BLaER1 (cell line): ENCODE data around the gene MLST8.
"Not testable (repeated sequence)": the region's sequence is repeated elsewhere in the genome, so short reads cannot be mapped to it uniquely, and the experiment has no call there.

ENCODE experiments used
- H3K27ac ChIP-seq: shearing (Covaris generic); formaldehyde crosslinking; 2 replicates; pipeline ENCODE4 v1.8.1; 2022
- H3K27me3 ChIP-seq: shearing (Covaris generic); formaldehyde crosslinking; 2 replicates; pipeline ENCODE4 v1.8.1; 2022
- H3K36me3 ChIP-seq: shearing (Covaris generic); formaldehyde crosslinking; 2 replicates; pipeline ENCODE4 v1.8.1; 2022
- H3K4me1 ChIP-seq: shearing (Covaris generic); formaldehyde crosslinking; 2 replicates; pipeline ENCODE4 v1.8.1; 2022
- H3K4me2 ChIP-seq: shearing (Covaris generic); formaldehyde crosslinking; 2 replicates; pipeline ENCODE4 v1.8.1; 2022
- H3K4me3 ChIP-seq: shearing (Covaris generic); formaldehyde crosslinking; 2 replicates; pipeline ENCODE4 v1.8.1; 2022
- H3K9ac ChIP-seq: shearing (Covaris generic); formaldehyde crosslinking; 2 replicates; pipeline ENCODE4 v1.8.1; 2022
- H3K9me3 ChIP-seq: shearing (Covaris generic); formaldehyde crosslinking; 2 replicates; pipeline ENCODE4 v1.8.1; 2022
- H4K20me1 ChIP-seq: shearing (Covaris generic); formaldehyde crosslinking; 2 replicates; pipeline ENCODE4 v1.8.1; 2022
- Cebpa-rat ChIP-seq: shearing (Covaris generic); IDR thresholded peaks from 2 replicates; pipeline ENCODE4 v1.8.1; 2022

MLST8 gene

DNA sequence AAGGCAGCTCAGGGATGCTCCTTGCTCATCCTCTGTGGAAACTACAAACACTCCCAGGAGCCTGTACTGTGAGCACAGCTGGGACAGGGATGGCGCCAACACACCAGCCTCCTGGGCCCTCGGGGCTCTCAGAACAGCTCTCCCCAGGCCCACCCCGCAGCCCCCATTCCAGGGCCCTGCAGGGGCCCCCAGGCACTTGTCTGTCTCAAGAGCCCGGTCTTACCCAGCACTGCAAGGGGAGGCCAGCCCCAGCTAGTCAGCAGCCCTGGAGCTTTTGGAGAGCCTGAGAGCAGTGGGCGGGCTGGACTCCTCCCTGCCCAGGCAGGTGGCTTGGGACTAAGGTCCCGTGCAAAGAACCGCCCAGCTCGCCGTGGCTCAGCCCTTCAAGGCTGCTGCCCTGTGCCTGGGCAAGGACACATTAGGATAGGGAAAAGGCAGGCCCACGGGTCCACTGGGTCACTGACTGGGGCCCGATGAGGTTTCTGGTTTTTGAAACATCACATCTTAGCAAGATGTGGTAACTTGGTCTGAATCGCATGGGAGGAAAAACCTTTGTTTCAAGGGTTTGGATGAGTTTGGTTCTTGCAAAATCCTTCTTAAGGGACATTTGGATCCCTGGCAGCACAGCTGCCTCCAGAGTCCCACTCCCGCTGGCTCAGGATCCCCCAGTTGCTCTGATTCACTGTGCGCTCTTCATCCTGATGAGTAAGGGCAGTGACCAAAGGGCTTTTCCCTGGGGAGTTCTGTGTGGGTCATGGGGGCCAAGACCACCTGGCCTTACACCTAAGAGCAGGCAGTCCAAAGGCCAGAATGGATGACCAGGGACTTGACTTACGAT, 33.8 kb downstream of the MLST8 start:
- no peak for TF ChIP-seq Cebpa-rat
- H3K9ac ChIP-seq = no peak overlapping the region
- H3K4me2 ChIP-seq = no peak overlapping the region
- peaks cover 75% of the 10 kb centered on the region for H4K20me1 ChIP-seq
- no peak overlapping the region for H3K4me3 ChIP-seq
- H3K27ac ChIP-seq = no peak overlapping the region
- no peaks in the 10 kb centered on the region for H3K9me3 ChIP-seq
- H3K4me1 ChIP-seq = peaks cover 17% of the 10 kb centered on the region
- H3K36me3 ChIP-seq = peaks cover 87% of the 10 kb centered on the region
- peaks cover 23% of the 10 kb centered on the region for H3K27me3 ChIP-seq

GRCh38 chr16:2240331-2240730, 35.1 kb downstream of the MLST8 start:
- not testable (repeated sequence) for H3K9ac ChIP-seq, H3K4me2 ChIP-seq
- H3K4me1 ChIP-seq = peaks cover 12% of the 10 kb centered on the region

GRCh38 chr16:2242598-2242997, 37.3 kb downstream of the MLST8 start:
- H3K4me3 ChIP-seq = no peak overlapping the region
- TF ChIP-seq Cebpa-rat = no peak
- H3K36me3 ChIP-seq = peaks cover 93% of the 10 kb centered on the region
- H3K27ac ChIP-seq = no peak overlapping the region
- no peak overlapping the region for H3K4me2 ChIP-seq
- peaks cover 7% of the 10 kb centered on the region for H3K27me3 ChIP-seq
- peaks cover 64% of the 10 kb centered on the region for H4K20me1 ChIP-seq
- peaks cover 12% of the 10 kb centered on the region for H3K4me1 ChIP-seq
- no peak overlapping the region for H3K9ac ChIP-seq
- no peaks in the 10 kb centered on the region for H3K9me3 ChIP-seq

More at GRCh38 chr16:2240331-2240730, 35.1 kb downstream of the MLST8 start:
- not testable (repeated sequence) for H3K27ac ChIP-seq, H3K9me3 ChIP-seq, H3K4me3 ChIP-seq
- H3K27me3 ChIP-seq = peaks cover 23% of the 10 kb centered on the region
- H4K20me1 ChIP-seq = peaks cover 77% of the 10 kb centered on the region
- H3K36me3 ChIP-seq = peaks cover 89% of the 10 kb centered on the region

DNA sequence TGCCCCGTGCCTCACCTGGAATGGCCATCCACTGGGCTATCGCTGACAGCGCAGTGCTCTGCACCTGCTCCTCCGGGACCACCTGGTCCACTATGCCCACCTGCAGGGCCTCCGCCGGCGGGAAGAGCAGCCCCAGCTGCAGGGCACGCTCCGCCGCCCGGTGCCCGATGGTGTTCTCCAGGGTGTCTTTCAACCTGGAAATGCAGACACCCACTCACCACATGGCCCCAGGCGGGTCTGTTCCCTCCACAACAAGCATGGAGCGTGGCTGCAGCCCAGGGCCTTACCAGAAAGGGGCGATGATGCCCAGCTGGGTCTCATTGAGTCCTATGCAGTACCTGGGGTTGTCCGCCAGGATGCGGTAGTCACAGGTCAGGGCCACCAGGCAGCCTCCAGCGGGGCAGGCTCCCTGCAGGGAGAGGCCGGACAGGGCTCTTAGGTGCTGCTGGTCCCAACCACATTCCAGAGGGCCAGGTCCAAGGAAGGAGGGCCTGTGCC, 37.8 kb downstream of the MLST8 start:
- no peaks in the 10 kb centered on the region for H3K9me3 ChIP-seq
- peaks cover 12% of the 10 kb centered on the region for H3K4me1 ChIP-seq
- no peak for TF ChIP-seq Cebpa-rat
- H3K27ac ChIP-seq = no peak overlapping the region
- H3K9ac ChIP-seq = no peak overlapping the region
- peaks cover 3% of the 10 kb centered on the region; the same call in 1 of the 2 replicates for H3K27me3 ChIP-seq
- H3K4me3 ChIP-seq = no peak overlapping the region
- peaks cover 60% of the 10 kb centered on the region for H4K20me1 ChIP-seq
- H3K4me2 ChIP-seq = no peak overlapping the region
- H3K36me3 ChIP-seq = peaks cover 92% of the 10 kb centered on the region

- Histone ChIP-seq H3K4me2 (no peak overlapping the region), H3K9me3 (no peaks in the 10 kb centered on the region), H3K27me3 (no peaks in the 10 kb centered on the region), H4K20me1 (peaks cover 60% of the 10 kb centered on the region), H3K27ac (no peak overlapping the region), H3K4me1 (peaks cover 12% of the 10 kb centered on the region), H3K4me3 (no peak overlapping the region), H3K9ac (no peak overlapping the region), H3K36me3 (peaks cover 93% of the 10 kb centered on the region)
- no peak for TF ChIP-seq Cebpa-rat
Observed at GRCh38 chr16:2243781-2244180, 38.5 kb downstream of the MLST8 start.

- TF ChIP-seq Cebpa-rat = no peak
- Histone ChIP-seq H3K4me3 (no peak overlapping the region), H3K27ac (no peak overlapping the region), H3K36me3 (peaks cover 93% of the 10 kb centered on the region), H3K4me1 (peaks cover 15% of the 10 kb centered on the region), H3K9ac (no peak overlapping the region), H3K27me3 (no peaks in the 10 kb centered on the region), H3K9me3 (no peaks in the 10 kb centered on the region), H3K4me2 (no peak overlapping the region), H4K20me1 (peaks cover 55% of the 10 kb centered on the region)
Observed at GRCh38 chr16:2244301-2244700, 39.0 kb downstream of the MLST8 start.

- H3K9me3 ChIP-seq = no peaks in the 10 kb centered on the region
- H3K4me3 ChIP-seq = no peak overlapping the region
- peaks cover 24% of the 10 kb centered on the region for H3K4me1 ChIP-seq
- H3K27me3 ChIP-seq = no peaks in the 10 kb centered on the region
- H3K36me3 ChIP-seq = peaks cover 86% of the 10 kb centered on the region
- peaks cover 46% of the 10 kb centered on the region for H4K20me1 ChIP-seq
- no peak for TF ChIP-seq Cebpa-rat
- H3K4me2 ChIP-seq = no peak overlapping the region
- no peak overlapping the region for H3K9ac ChIP-seq
- H3K27ac ChIP-seq = no peak overlapping the region
Observed at GRCh38 chr16:2244926-2245795, 39.9 kb downstream of the MLST8 start.

GRCh38 chr16:2246301-2246885, 41.1 kb downstream of the MLST8 start:
- Histone ChIP-seq H3K36me3 (peaks cover 79% of the 10 kb centered on the region), H3K27me3 (no peaks in the 10 kb centered on the region), H3K27ac (no peak overlapping the region), H3K9ac (no peak overlapping the region), H3K9me3 (no peaks in the 10 kb centered on the region), H4K20me1 (peaks cover 45% of the 10 kb centered on the region), H3K4me1 (peaks cover 29% of the 10 kb centered on the region), H3K4me3 (no peak overlapping the region), H3K4me2 (no peak overlapping the region)
- TF ChIP-seq Cebpa-rat = no peak

DNA sequence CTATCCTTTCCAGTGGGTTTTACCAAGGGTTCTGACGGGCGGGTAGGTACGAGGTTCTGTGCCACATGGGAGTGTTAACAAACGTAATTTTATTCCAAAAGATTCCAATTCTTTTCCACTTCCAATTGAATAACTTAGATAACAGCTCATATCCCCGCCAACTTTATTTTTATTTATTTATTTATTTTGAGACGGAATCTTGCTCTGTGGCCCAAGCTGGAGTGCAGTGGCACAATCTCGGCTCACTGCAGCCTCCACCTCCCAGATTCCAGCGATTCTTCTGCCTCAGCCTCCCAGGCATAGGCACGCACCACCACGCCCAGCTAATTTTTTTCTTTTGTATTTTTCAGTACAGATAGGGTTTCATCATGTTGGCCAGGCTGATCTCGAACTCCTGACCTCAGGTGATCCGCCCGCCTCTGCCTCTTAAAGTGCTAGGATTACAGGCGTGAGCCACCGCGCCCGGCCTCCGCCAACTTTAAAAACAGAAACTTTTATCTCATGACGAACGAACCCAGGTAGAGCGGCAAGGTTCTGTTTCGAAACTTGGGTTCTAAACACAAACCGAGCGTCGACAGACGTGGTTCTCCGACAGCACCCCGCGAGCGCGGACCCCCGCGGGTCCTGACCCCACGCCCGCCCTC, 45.5 kb downstream of the MLST8 start:
- TF ChIP-seq Cebpa-rat = no peak
- H3K36me3 ChIP-seq = peaks cover 76% of the 10 kb centered on the region
- peaks cover 30% of the 10 kb centered on the region for H3K4me1 ChIP-seq
- H3K27me3 ChIP-seq = no peaks in the 10 kb centered on the region
- H3K27ac ChIP-seq = peak overlapping the region; percentile 93
- H4K20me1 ChIP-seq = peaks cover 55% of the 10 kb centered on the region
- peak overlapping the region; percentile 91 for H3K4me2 ChIP-seq
- no peaks in the 10 kb centered on the region for H3K9me3 ChIP-seq
- H3K9ac ChIP-seq = peak overlapping the region; percentile 93
- H3K4me3 ChIP-seq = peak overlapping the region; percentile 84
